Muscle of arm (tissue), 12 donors: ENCODE results near the gene BICRA. TPM values are rescaled to one million over a fixed set of nuclear protein-coding genes. Genes with fewer than 3 reads are reported as not detected.
"Not testable (repeated sequence)": the region's sequence is repeated elsewhere in the genome, so short reads cannot be mapped to it uniquely, and the experiment has no call there.

ENCODE experiments used
- DNase-seq: peaks from one replicate; pipeline ENCODE4 v3.0.0-alpha.2; 2013
- polyA plus RNA-seq, 12 donors: library from polyadenylated mRNA; unstranded; fragments of 120-200 nt; gene quantifications; one replicate each; pipeline ENCODE4 v1.2.1, GENCODE V29; 2013; ENCODE audit not compliant: insufficient read length in 12 of 12

The BICRA gene
- polyA plus RNA-seq, 12 donors: 7.1 to 18.5 (median 9.6) TPM; not detected in 1

GRCh38 chr19:47745010-47745901, 136.3 kb downstream of the BICRA start, which contains the start of gene NOP53:
Gene NOP53 (plus strand): TSS chr19:47745546. CDS start chr19:47745560, 14 bp downstream.
- peak; percentile 97 for DNase-seq

GRCh38 chr19:47746129-47746528, 137.2 kb downstream of the BICRA start:
- not testable (repeated sequence) for DNase-seq

GRCh38 chr19:47749326-47749725, 140.4 kb downstream of the BICRA start:
- no peak for DNase-seq

- DNase-seq: no peak
These were observed 141.8 kb downstream of the BICRA start for GRCh38 chr19:47750752-47751151.

GRCh38 chr19:47752440-47753211, 143.7 kb downstream of the BICRA start:
- DNase-seq: no peak

Other genes with a start within 250 kb of the BICRA start
- 10 to 100 TPM in 2 of 12 donors, 1 to 10 TPM in 8, not detected in 2; 5.1 to 17.8 (median 7.8) TPM for gene MEIS3, start 189.6 kb upstream of the BICRA start, polyA plus RNA-seq
- gene SLC8A2, start 137.2 kb upstream of the BICRA start, polyA plus RNA-seq: under 1 TPM in 10 of 12 donors, not detected in 2; 0.11 to 0.51 (median 0.37) TPM
- 10 to 100 TPM in 1 of 12 donors, 1 to 10 TPM in 10, not detected in 1; 5.9 to 13.1 (median 8.0) TPM for gene KPTN, start 124.9 kb upstream of the BICRA start, polyA plus RNA-seq
- gene NAPA, start 94.1 kb upstream of the BICRA start, polyA plus RNA-seq: 100 to 1,000 TPM in 2 of 12 donors, 10 to 100 TPM in 9, not detected in 1; 83.6 to 102 (median 91.9) TPM
- gene ZNF541, start 36.0 kb upstream of the BICRA start, polyA plus RNA-seq: under 1 TPM in 7 of 12 donors, not detected in 5; 0.05 to 0.17 (median 0.11) TPM
- 100 to 1,000 TPM in 7 of 12 donors, 10 to 100 TPM in 4, not detected in 1; 83.7 to 146 (median 105) TPM for gene EHD2, start 104.3 kb downstream of the BICRA start, polyA plus RNA-seq
- gene NOP53, start 136.4 kb downstream of the BICRA start, polyA plus RNA-seq: 100 to 1,000 TPM in 11 of 12 donors, not detected in 1; 369 to 542 (median 460) TPM
- gene SELENOW, start 169.6 kb downstream of the BICRA start, polyA plus RNA-seq: 1,000 to 10,000 TPM in 1 of 12 donors, 100 to 1,000 TPM in 10, not detected in 1; 396 to 1,057 (median 885) TPM
- under 1 TPM in 1 of 12 donors, not detected in 11; 0.09 TPM for gene TPRX1, start 195.4 kb downstream of the BICRA start, polyA plus RNA-seq
- gene CRX, start 212.8 kb downstream of the BICRA start, polyA plus RNA-seq: under 1 TPM in 4 of 12 donors, not detected in 8; 0.04 to 0.08 (median 0.05) TPM